Measurements from ENCODE around the gene NFIX.

- TF ChIP-seq POLR2A (IDR thresholded peaks at IDR 0.05) (no peak), EP300 (IDR thresholded peaks at IDR 0.05) (no peak), POLR2AphosphoS5 (IDR thresholded peaks at IDR 0.05) (no peak)
- TF ChIP-seq, protein P1, sequence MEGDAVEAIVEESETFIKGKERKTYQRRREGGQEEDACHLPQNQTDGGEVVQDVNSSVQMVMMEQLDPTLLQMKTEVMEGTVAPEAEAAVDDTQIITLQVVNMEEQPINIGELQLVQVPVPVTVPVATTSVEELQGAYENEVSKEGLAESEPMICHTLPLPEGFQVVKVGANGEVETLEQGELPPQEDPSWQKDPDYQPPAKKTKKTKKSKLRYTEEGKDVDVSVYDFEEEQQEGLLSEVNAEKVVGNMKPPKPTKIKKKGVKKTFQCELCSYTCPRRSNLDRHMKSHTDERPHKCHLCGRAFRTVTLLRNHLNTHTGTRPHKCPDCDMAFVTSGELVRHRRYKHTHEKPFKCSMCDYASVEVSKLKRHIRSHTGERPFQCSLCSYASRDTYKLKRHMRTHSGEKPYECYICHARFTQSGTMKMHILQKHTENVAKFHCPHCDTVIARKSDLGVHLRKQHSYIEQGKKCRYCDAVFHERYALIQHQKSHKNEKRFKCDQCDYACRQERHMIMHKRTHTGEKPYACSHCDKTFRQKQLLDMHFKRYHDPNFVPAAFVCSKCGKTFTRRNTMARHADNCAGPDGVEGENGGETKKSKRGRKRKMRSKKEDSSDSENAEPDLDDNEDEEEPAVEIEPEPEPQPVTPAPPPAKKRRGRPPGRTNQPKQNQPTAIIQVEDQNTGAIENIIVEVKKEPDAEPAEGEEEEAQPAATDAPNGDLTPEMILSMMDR (IDR thresholded peaks at IDR 0.05): no peak
These were observed 17.1 kb downstream of the NFIX start for GRCh38 chr19:13012390-13012689.

All from sigmoid colon (tissue), 4 donors.